Umbilical cord (tissue), 2 donors: ENCODE measurements around the gene EIF4G3. TPM values are rescaled to one million over a fixed set of nuclear protein-coding genes. Genes with fewer than 3 reads are reported as not detected.

Experiments
- DNase-seq: peaks from one replicate; pipeline ENCODE4 v3.0.0-alpha.2; 2015; ENCODE audit warnings: low spot score
- total RNA-seq: library from RNA; depleted of rRNA; stranded (reverse); fragments of >200 nt; gene quantifications from one replicate; pipeline ENCODE4 v1.2.3, GENCODE V29; 2014; ENCODE audit warnings: low replicate concordance; ENCODE audit not compliant: insufficient read depth

EIF4G3 gene
- total RNA-seq, 1 donor from 2014 or later, result 30.3 TPM

DNA sequence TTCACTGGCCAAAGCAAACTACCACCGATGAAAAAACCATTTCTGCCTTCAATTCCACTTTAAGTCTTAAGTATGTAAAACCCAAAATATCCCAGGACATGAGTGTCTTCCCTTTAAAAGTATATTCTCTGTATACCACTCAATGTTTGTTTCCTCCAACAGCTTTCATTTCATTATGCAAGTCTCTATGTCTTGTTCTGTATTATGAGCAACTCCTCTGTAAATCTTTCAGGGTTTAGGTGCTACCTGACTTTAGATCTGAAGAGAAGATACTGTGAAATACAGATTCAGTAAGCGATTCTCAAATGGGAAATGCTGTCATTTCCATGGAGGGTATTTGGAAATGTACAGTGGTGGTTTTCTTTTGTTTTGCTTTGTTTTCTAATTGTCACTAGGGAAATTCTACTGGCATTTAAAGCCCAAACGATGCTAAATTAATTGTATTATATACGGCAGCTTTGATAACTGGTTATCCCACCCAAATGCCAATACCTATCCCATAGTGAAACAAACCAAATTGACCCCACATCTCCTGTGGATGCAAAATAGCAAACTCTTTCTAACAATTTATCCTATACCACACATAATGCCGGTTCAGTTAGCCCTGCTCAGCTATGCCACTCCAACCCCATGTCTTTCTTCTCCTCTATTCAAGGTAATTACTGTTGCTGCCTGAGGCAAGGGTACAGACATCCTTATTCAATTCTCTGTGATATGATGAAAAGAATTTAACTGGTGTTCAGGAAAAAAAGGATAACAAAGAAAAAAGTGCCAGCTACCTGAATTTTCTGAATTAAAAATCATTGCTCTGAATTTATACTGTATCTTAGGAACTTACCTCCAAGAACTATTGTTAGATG lies 182.8 kb downstream of the EIF4G3 start:
- DNase-seq, result no peak

DNA sequence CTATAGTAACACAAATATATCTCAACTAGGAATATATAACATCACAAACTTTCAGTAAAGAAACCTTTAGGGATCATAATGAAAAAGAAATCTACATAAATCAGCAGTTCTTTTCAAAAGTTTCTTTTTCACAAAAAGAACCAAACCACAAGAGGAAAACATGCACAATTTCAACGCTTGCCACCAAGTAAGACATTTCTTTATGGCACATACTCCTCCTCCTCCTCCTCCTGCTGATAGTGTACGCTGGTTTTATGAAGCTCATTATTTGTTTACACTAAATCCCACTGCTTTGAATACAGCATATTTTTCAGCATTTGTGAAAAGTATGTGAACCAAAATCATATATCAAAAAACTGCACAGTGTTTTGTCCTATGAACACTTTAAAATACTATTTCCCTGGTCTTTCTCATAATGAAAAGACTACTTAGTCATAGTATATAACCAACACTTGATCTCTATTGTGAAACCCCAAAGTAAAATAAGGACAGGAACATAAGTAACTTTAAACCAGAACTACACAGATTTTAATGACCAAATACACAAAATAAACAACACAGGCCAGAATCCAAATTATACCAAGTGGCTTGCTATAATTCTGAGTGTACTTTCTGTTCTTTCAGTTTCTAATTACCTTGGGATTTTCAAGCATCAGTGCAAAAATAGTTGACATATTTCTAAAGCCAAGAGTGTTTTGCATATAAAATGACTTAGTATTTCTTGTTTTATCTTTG lies 184.2 kb downstream of the EIF4G3 start:
- DNase-seq, result peak; percentile 47

DNA sequence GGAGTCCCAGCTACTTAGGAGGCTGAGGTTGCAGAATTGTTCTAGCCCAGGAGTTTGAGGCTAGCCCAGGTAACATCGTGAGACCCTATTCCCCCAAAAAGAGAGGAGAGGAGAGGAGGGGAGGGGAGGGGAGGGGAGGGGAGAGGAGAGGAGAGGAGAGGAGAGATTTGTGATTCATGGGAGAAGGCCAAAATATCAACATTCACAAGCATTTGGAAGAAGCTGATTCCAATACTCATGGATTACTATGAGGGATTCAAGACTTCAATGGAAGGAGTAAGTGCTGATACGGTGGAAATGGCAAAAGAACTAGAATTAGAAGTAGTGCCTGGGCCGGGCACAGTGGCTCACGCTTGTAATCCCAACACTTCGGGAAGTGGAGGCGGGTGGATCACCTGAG lies 187.8 kb downstream of the EIF4G3 start:
- no peak for DNase-seq

DNA sequence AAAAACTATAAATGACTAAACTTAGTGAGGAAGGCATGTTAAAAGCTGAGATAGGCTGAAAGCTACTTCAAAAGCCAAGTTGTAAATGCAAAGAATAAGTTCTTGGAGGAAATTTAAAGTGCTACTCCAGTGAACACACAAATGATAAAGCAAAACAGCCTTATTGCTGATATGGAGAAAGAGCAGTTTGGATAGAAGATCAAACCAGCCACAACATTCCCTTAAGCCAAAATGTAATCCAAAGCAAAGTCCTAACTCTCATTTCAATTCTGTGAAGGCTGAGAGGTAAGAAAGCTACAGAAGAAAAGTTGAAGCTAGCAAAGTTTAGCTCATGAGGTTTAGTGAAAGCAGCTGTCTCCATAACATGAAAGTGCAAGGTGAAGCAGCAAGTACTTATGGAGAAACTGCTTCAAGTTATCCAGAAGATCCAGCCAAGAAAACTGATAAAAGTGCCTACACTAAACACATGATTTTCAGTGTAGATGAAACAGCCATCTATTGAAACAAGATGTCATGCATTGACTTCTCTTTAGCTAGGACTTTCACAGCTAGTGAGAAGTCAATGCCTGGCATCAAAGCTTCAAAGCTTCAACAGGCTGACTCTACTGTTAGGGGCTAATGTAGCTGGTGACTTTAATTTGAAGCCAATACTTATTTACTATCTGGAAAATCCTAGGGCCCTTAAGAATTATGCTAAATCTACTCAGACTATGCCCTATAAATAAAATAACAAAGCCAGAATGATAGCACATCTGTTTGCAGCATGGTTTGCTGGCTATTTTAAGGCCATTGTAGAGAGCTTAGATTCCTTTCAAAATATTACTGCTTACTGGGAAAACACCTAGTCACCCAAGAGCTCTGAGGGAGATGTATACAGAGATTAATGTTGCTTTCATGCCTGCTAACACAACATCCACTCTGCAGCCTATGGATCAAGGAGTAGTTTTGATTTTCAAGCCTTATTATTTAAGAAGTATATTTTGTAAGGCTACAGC lies 188.6 kb downstream of the EIF4G3 start:
- DNase-seq, result peak; percentile 91

DNA sequence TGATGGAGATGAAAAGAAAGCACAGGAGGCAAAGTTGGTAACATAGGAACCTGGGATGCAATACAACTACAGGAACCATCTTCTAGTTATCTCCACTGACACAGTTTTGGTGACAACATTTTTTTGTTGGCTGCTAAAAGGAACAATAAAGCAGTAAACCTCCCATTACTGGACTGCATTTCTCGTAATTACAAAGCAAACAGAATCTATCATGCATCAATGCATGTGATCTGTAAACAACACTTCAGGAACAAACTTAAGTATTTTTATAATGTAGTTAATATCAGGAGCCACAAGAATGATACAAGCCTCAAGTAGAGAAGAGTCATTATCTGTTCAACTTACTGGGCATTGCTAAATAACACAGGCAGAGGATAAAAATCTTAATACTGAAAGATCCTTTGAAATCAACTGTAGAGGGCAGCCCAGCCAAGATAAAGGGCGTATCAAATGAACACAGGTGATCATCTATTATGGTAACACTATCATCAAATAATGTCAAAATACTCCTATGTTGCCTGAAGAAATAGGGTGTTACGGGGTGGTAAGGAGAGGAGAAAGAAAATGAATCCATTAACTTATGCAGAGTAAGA lies 193.3 kb downstream of the EIF4G3 start:
- no peak for DNase-seq

DNA sequence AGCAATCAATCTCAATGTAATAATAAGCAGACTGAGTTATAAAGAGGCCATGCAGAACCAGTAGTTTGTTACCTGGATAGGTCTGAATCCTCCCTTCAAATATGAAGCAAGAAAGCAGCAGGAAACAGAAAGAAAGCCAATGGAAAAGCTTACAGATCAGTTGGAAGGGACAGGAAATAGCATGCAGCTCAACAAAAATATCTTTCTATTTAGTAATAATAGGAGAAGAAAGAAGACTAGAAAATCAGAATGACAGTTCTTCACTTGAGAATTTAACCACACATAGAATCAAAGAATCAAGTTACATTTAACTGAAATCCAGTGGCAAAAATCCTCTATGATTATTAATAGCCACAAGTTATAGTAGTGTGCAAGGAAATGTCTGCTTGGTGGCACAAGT lies 194.4 kb downstream of the EIF4G3 start:
- no peak for DNase-seq

DNA sequence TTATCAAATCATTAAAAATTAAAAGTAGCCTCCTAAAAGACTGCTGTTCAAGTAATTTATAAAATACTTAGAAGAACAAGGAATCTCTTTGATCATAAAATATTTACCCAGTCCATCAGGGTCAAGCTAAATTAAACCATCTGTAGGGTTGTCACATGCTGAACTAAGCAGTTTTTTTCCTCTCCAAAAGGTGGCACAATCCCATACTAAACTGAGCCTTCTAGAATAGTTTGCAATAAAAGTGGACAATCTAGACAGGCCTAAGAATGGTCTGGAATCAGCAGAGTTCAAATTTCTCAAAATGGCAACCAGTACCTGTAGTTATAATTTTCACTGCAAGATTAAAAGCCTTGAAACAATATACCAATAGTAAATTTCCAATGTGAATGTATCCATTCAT lies 194.8 kb downstream of the EIF4G3 start:
- DNase-seq, result no peak

DNA sequence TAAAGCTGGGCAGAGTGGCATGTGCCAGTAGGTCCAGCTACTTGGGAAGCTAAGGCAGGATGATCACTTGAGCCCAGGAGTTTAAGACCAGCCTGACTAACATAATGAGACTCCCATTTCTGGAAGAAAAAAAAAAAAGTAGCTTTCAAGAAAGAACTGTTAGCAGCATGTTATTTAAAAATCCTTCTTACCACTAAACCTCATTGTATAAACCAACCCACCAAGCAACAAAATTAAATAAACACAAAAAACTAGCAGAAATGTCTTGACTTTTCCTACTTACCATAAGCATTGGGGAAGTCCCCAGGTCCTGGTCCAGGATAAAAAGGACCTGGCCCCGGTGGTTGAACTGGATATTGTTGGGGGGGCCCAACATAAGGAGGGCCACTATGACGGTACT lies 196.6 kb downstream of the EIF4G3 start:
- DNase-seq, result no peak

DNA sequence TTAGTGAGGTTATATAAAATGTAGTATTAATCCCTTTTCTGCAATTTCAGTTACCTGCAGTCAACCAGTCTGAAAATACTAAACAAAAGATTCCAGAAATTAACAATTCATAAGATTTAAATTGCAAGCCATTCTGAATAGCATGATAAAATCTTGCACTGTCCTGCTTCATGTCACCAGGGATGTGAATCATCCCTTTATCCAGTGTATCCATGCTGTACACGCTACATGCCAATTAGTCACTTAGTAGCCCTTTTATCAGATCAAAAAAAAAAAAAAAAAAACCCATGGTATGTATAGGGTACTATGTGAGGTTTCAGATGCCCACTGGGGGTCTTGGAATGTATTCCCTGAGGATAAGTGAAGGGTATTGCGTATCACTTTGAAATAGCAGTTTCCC lies 198.3 kb downstream of the EIF4G3 start:
- no peak for DNase-seq

DNA sequence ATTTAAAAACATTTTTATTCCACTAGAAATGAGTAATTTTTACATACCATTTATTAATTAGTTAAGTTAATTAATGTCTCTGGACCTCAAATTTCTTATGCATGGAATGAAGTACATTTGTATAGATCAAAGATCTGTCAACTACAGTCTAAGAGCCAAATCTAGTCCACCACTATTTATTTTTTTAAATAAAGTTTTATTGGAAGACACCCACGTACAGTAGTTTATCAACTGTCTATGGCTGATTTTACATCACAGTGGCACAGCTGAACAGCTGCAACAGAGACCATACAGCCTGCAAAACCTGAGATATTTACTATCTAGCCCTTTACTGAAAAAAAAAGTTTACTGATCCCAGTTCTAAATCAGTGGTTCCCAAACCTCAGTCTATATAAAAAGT lies 201.0 kb downstream of the EIF4G3 start:
- DNase-seq, result no peak

DNA sequence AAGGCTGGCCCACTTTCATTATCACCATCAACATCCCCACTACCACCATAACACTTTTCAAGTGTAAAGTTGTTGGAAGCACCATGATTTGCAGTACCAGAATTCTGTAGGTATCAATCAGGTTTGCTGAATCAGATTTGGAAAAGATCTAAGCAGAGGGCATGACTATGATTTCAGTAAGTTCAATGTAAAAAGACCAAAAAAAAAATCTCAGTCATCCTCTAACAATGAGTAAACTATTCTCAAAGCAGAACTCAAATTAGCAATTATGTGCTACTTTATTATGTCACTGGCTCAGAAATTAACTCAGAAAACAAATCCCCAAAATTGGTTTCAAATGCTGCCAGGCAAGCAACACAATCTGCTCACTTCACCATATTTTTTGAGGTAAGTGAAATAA lies 201.7 kb downstream of the EIF4G3 start:
- no peak for DNase-seq

DNA sequence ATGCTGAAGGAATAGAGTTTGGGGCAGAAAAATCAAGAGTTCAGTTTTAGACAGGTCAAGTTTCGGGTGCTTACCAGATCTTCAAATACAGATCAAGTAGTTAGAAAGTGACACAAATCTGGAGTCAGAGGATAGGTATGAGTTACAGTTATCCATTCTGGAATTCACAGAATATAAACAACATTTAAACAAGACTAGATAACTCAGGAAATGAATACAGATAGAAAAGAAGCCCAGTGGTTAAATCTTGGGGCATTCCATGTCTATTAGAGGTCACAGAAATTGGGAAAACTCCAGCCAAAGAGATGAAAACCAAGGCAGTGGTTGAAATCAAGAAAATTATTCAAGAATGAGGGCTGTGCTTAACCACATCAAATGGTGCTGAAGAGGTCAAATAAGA lies 202.6 kb downstream of the EIF4G3 start:
- DNase-seq, result no peak

DNA sequence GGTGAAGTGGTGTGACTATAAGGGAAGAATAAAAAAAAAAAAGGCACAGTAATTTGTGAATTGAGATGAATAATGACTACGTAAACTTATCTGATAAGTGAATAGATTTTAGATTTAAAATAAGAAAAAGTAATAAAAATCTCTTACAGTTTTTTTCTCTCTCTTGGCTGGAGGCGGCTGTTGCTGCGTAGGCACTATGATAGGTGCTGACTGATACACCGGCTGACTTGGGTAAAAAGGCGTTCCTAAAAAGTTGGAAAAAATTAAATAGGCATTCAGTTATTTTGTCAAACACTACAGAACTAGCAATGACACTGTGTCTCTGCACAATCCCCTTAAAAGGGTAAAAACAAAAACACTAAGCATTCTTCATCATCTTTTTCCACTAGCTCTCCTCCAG lies 203.8 kb downstream of the EIF4G3 start:
- DNase-seq, result no peak

DNA sequence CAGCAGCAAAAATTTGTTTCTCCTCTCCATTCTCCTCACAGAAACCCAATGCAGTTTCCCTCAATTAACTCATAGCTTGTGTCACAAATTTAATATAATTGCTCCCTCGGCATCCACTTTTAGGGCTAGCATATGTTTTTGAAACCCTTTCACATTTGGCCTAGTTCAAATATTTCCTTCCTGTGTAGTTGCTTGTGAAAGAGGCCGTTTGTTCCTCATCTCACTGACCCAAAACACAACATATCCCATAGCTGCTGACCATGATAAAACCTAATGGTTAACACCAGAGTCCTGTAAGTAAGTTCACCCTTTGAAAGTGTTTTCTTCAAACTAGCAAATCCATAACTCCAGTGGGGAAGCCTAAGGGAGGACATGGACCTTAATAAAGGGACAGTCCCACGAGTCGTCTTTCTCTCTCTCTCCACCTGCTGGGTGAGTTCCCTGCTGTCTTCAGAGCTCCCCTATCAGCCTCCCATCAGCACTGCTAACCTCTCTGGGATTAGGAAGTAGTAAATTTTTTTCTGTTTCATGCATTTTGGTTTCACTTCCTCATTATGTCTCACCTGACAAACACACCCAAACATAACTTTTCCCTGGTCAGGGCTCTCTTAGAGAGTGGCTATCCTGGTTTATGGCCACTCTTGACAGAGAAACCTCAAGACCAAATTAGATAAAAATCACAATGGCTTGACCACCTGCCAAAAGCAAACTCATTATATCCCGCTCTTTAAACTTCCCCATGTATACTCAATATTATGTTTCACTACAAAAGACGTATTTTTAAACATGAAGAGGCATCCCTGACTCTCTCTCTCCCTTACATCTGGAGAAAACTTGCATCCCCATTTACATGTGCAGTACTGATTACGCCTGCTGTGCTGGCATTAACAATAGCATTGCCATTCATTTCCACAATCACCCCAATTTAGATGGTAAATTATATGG lies 211.9 kb downstream of the EIF4G3 start:
- no peak for DNase-seq

DNA sequence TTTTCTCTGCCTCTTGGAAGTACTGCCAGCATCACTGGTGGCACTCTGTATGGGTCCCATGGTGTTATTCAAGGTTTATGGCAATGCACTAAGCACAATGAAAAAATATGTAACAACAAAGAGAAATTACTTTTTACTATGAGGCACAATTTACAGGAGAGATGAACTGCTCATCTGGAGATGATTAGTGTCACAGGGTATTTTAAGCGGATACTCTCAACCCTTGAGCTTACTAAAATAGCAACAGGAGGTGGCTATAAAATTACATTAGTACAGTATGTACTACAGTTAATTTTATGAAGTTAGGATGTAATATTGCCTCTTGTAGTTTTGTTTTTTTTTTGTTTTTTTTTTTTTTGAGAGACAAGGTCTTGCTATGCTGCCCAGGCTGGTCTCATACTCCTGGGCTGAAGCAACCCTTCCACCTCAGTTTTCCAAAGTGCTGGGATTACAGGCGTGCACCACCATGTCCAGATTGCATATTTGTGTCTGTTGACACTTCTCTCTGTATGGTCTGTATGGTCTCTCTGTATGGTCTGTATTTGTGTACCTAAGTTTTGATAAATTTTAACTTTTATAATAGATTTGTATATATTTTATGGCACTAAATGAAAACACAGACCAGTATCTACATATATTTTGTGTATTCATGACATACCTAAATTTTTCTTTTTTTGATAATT lies 214.0 kb downstream of the EIF4G3 start:
- no peak for DNase-seq

DNA sequence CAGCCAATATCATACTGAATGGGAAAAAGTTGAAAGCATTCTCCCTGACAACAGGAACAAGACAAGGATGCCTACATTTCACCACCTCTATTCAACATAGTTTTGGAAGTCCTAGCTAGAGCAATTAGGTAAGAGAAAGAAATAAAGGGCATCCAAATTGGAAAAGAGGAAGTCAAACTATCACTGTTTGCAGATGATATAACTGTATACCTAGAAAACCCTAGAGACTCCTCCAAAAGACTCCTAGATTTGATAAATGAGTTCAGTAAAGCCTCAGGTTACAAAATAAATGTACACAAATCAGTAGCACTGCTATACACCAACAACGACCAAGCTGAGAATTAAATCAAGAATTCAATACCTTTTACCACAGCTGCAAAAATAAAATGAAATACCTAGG lies 218.3 kb downstream of the EIF4G3 start:
- no peak for DNase-seq

DNA sequence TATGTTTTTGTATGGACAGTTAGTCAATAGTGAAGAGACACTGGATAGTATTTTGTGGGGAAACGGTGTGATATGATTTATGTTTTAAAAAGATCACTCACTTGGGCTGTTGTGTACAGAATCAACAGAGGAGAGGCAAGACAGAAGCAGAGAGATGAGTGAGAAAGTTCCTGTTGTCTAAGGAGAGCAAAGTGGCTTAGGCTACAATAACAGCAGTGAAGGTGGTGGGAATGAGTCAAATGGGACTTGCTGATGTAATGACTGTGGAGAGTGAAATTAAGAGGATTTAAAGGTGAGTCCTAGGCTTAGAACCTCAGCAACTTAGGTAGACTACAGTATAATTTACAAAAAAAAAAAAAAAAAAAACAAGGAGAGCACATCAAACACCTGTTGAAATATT lies 220.4 kb downstream of the EIF4G3 start:
- DNase-seq, result no peak

DNA sequence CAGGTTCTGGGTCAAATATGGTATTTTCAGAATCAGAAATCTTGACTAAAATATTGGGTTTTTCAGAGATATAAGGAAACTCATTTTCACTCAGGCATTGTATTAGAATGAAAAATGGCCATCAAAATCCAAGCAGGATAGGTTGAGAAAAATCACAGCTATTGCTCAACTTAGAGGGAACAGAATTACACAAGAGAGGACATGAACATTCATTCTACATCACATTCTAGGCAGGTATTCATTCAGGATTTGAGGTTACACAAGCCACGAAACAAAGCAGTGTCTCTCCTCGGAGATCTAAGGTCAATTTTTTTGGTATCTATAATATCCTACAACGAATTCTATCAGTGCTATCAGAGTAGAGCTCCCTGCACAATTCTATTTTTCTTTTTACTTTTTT lies 226.0 kb downstream of the EIF4G3 start:
- DNase-seq, result no peak

DNA sequence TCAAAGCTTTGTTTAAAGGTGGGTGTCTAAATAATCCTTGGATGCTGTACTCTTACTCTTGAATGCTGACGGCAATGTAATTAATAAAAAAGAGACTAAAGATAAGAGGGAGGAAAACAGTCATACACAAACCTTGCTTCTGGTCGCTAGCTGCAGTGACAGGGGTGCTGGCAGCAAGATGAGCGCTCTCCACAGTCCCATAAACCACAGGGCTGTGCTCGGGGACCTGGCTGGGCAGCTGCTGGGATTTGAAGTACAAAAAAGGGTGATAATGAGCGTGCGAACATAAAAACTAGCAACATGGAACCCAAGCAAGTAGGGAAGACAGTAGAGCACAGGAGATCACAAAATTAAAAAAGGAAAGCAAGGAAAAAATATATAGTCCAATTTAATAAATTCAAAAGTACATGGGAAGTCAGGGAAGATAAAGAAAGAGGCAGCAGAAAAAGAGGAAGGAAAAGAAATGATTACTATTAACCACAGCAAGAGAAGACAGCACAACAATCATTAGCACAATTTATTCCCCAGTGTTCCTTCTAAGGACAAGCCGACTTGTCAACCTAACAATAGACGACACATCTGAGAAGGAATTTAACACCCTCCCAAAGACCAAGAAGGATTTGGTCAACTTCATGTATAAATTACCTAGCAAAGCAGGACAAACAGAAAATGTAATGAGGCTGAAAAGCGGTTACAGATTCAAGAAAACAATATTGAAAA lies 226.7 kb downstream of the EIF4G3 start:
- no peak for DNase-seq
